ENCODE results near the gene SLC35D2. TPM values are rescaled to one million over a fixed set of nuclear protein-coding genes. Genes with fewer than 3 reads are reported as not detected.
A peak's percentile ranks its signal among the peaks of the same experiment; 100 is the strongest.

SLC35D2 gene
- total and polyA plus RNA-seq, 2 donors (not counting 1 experiment from before 2014, with no cell fraction given) = 27.2 to 34.7 TPM

DNA sequence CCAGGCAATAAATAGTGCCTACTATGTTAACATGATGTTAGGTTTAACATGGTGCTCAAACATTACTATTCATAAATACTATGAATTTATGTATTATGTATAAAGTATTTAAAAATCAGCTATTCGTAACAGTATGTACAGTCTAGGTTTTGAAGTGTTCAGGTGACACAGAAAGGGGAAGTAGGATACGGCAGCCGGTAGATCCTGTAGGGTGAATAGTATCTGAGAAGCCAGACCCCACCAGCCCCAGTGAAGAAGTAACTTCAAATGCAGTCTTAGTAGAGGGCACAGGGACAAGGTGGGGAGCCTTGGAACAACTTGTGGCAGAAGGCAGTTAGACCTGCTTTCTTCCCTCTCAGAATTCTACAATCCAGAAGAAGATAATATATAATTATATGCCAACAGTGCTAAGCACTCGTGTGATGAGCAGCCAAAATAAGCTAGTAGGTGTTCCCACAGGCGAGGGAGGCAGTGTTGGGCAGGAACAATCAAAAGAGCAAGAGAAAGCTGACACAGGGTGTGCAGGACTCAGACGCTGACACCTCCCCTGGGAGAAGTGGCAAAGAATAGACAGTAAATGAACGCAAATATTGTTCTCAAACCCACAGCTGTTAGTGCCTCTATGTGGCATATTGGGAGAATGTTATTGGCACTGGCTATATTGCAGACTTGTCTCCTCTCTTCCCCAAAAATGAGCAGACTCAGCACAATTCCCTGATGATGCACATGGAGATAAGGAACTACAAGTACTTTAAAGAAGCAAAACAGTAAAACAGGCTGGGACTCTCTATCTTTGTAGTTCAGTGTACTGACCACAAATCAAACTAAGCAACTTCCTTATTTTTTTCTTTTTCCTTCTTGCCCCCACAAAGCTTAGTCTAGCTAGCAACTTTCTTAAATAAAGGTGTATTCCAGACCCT is 30.1 kb upstream of the SLC35D2 start:
- H3K27ac ChIP-seq (ENCODE audit: insufficient read depth, low read length) = no peak overlapping the region
- peak overlapping the region; percentile 59 for H2AFZ ChIP-seq (ENCODE audit: low read length)
- H3K4me1 ChIP-seq (ENCODE audit: control insufficient read depth, extremely low read depth, insufficient read depth, low read length) = no peaks in the 10 kb centered on the region
- peaks cover 40% of the 10 kb centered on the region for H3K79me2 ChIP-seq (ENCODE audit: control insufficient read depth, insufficient read depth, low read length)
- H3K4me3 ChIP-seq (replicated peaks in 1 of 4; ENCODE audit: control extremely low read depth in 1 of 4, insufficient read depth in 1 of 4, low read depth in 3 of 4, low read length in 4 of 4) = no peak overlapping the region
- no peak overlapping the region for H3K9ac ChIP-seq (ENCODE audit: insufficient read depth, low read length)
- TF ChIP-seq CTCF (conservative IDR thresholded peaks at IDR 0.05 in 1 of 2, IDR thresholded peaks at IDR 0.05 in 1 of 2; ENCODE audit: low read depth in 1 of 2, low read length in 2 of 2) (no peak), EZH2 (IDR thresholded peaks at IDR 0.05; ENCODE audit: low read length, missing control alignments) (no peak)
- no peak overlapping the region for H3K4me2 ChIP-seq (ENCODE audit: extremely low read depth, insufficient read depth, low read length)
- H4K20me1 ChIP-seq (ENCODE audit: control insufficient read depth, extremely low read depth, insufficient read depth, low read length) = no peaks in the 10 kb centered on the region
- H3K36me3 ChIP-seq (ENCODE audit: control insufficient read depth, insufficient read depth, low read length) = no peaks in the 10 kb centered on the region
- H3K27me3 ChIP-seq (ENCODE audit: control insufficient read depth, insufficient read depth, low read length) = no peaks in the 10 kb centered on the region
- peak in 1 of 2 donors; percentile 12 for DNase-seq (ENCODE audit: low read depth in 2 of 2)
- no peaks in the 10 kb centered on the region for H3K9me3 ChIP-seq (ENCODE audit: control insufficient read depth, insufficient read depth, low read depth, low read length)

DNA sequence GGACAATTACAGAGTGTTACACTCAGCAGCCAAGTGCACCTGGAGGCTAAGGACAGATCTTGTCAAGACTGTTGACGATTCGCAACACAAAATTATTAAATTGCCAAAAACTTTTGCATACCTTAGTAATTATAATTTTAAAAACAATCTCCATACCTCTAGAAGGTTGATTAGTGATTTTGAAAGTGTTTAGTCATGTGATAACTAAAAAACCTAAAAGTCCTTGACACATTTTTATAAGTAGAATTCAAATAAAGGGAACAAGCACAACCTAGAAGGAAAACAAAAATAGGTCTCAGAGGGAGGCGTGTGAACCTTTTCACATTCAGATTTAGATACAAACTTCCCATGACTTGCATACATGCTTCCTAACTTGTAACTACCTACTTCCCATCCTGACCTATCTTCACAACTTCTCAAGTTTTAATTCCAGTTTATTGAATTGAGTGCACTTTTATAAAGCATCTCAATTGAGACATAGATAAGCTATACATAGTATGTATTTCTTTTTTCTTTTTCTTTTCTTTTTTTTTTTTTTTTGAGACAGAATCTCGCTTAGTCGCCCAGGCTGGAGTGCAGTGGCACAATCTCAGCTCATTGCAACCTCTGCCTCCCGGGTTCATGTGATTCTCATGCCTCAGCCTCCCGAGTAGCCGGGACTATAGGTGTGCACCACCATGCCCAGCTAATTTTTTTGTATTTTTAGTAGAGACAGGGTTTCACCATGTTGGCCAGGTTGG is 28.8 kb upstream of the SLC35D2 start:
- Histone ChIP-seq H4K20me1 (ENCODE audit: control insufficient read depth, extremely low read depth, insufficient read depth, low read length) (no peaks in the 10 kb centered on the region), H3K27ac (ENCODE audit: insufficient read depth, low read length) (no peak overlapping the region), H3K36me3 (ENCODE audit: control insufficient read depth, insufficient read depth, low read length) (no peaks in the 10 kb centered on the region), H3K79me2 (ENCODE audit: control insufficient read depth, insufficient read depth, low read length) (peaks cover 42% of the 10 kb centered on the region), H3K4me3 (replicated peaks in 1 of 4; ENCODE audit: control extremely low read depth in 1 of 4, insufficient read depth in 1 of 4, low read depth in 3 of 4, low read length in 4 of 4) (no peak overlapping the region), H3K4me2 (ENCODE audit: extremely low read depth, insufficient read depth, low read length) (no peak overlapping the region), H3K4me1 (ENCODE audit: control insufficient read depth, extremely low read depth, insufficient read depth, low read length) (no peaks in the 10 kb centered on the region), H3K9me3 (ENCODE audit: control insufficient read depth, insufficient read depth, low read depth, low read length) (no peaks in the 10 kb centered on the region), H2AFZ (ENCODE audit: low read length) (peak overlapping the region; percentile 11), H3K9ac (ENCODE audit: insufficient read depth, low read length) (no peak overlapping the region), H3K27me3 (ENCODE audit: control insufficient read depth, insufficient read depth, low read length) (no peaks in the 10 kb centered on the region)
- no peak for TF ChIP-seq EZH2 (IDR thresholded peaks at IDR 0.05; ENCODE audit: low read length, missing control alignments)
- no peak for TF ChIP-seq CTCF (conservative IDR thresholded peaks at IDR 0.05 in 1 of 2, IDR thresholded peaks at IDR 0.05 in 1 of 2; ENCODE audit: low read depth in 1 of 2, low read length in 2 of 2)
- DNase-seq (ENCODE audit: low read depth in 2 of 2) = no peak

- Histone ChIP-seq H3K4me2 (ENCODE audit: extremely low read depth, insufficient read depth, low read length) (no peak overlapping the region), H3K27me3 (ENCODE audit: control insufficient read depth, insufficient read depth, low read length) (no peaks in the 10 kb centered on the region), H3K79me2 (ENCODE audit: control insufficient read depth, insufficient read depth, low read length) (peaks cover 33% of the 10 kb centered on the region), H3K36me3 (ENCODE audit: control insufficient read depth, insufficient read depth, low read length) (no peaks in the 10 kb centered on the region), H4K20me1 (ENCODE audit: control insufficient read depth, extremely low read depth, insufficient read depth, low read length) (no peaks in the 10 kb centered on the region), H3K9me3 (ENCODE audit: control insufficient read depth, insufficient read depth, low read depth, low read length) (no peaks in the 10 kb centered on the region), H3K9ac (ENCODE audit: insufficient read depth, low read length) (no peak overlapping the region), H3K27ac (ENCODE audit: insufficient read depth, low read length) (no peak overlapping the region), H3K4me3 (replicated peaks in 1 of 4; ENCODE audit: control extremely low read depth in 1 of 4, insufficient read depth in 1 of 4, low read depth in 3 of 4, low read length in 4 of 4) (no peak overlapping the region), H2AFZ (ENCODE audit: low read length) (no peak overlapping the region), H3K4me1 (ENCODE audit: control insufficient read depth, extremely low read depth, insufficient read depth, low read length) (no peaks in the 10 kb centered on the region)
- TF ChIP-seq EZH2 (IDR thresholded peaks at IDR 0.05; ENCODE audit: low read length, missing control alignments) = no peak
- no peak for TF ChIP-seq CTCF (conservative IDR thresholded peaks at IDR 0.05 in 1 of 2, IDR thresholded peaks at IDR 0.05 in 1 of 2; ENCODE audit: low read depth in 1 of 2, low read length in 2 of 2)
- no peak for DNase-seq (ENCODE audit: low read depth in 2 of 2)
Observed at GRCh38 chr9:96411129-96411838, 27.8 kb upstream of the SLC35D2 start.
